Uterus (tissue), 2 donors: ENCODE data around the gene LGR6.

ENCODE experiments used
- CTCF ChIP-seq, 4 experiments: fragments of 200-600 bp in 2 of 4; fragments of 450-650 bp in 2 of 4; sonication (generic) in 2 of 4; IDR thresholded peaks; one replicate each; pipeline ENCODE4 v1.5.1; 2016 to 2019; ENCODE audit warnings: antibody characterized with exemption in 4 of 4, mild to moderate bottlenecking in 2 of 4, moderate library complexity in 1 of 4
- POLR2A ChIP-seq, 2 donors: fragments of 450-650 bp; IDR thresholded peaks; one replicate each; pipeline ENCODE4 v1.6.1; 2016; ENCODE audit warnings: antibody characterized with exemption in 2 of 2, mild to moderate bottlenecking in 1 of 2, moderate library complexity in 1 of 2

GRCh38 chr1:202207292-202207691 is 13.7 kb downstream of the LGR6 start:
- TF ChIP-seq CTCF (IDR thresholded peaks at IDR 0.05) (no peak), POLR2A (IDR thresholded peaks at IDR 0.05) (no peak)
